CD14-positive monocyte (primary cell): ENCODE results near the gene SHISA6. TPM values are rescaled to one million over a fixed set of nuclear protein-coding genes. Genes with fewer than 3 reads are reported as not detected.

Source experiments
- DNase-seq, 3 donors: peaks; one replicate each; pipeline ENCODE4 v3.0.0-alpha.2; 2011 to 2022
- H2AFZ ChIP-seq: 2 replicates; pipeline ENCODE4 v1.6.0; 2012; ENCODE audit warnings: mild to moderate bottlenecking, low read depth, low read length, inconsistent platforms; ENCODE audit not compliant: insufficient read depth, poor library complexity, severe bottlenecking
- H3K27ac ChIP-seq, 2 donors: 1 replicate in 1 of 2; 2 replicates in 1 of 2; pipeline ENCODE4 v1.5.1; 2012 to 2013; ENCODE audit warnings: low read length in 2 of 2, control low read depth in 1 of 2, inconsistent platforms in 1 of 2, low read depth in 1 of 2, mild to moderate bottlenecking in 1 of 2
- H3K27me3 ChIP-seq, 2 donors: one replicate each; pipeline versions ENCODE4 v1.6.0 to v1.6.1; 2011 to 2013; ENCODE audit warnings: low read length in 2 of 2; ENCODE audit not compliant: control insufficient read depth in 2 of 2, insufficient read depth in 2 of 2
- H3K36me3 ChIP-seq, 2 donors: replicated peaks in 1 of 2; 1 replicate in 1 of 2; 2 replicates in 1 of 2; pipeline versions ENCODE4 v1.5.1 to v1.6.1; 2012 to 2013; ENCODE audit warnings: low read length in 2 of 2, control low read depth in 1 of 2, inconsistent platforms in 1 of 2, mild to moderate bottlenecking in 1 of 2; ENCODE audit not compliant: insufficient read depth in 2 of 2, control insufficient read depth in 1 of 2
- H3K4me1 ChIP-seq, 2 donors: 1 replicate in 1 of 2; 2 replicates in 1 of 2; pipeline versions ENCODE4 v1.5.1 to v1.6.1; 2012 to 2013; ENCODE audit warnings: low read length in 2 of 2, control low read depth in 1 of 2, inconsistent platforms in 1 of 2, mild to moderate bottlenecking in 1 of 2, moderate library complexity in 1 of 2; ENCODE audit not compliant: insufficient read depth in 2 of 2, control insufficient read depth in 1 of 2
- H3K4me2 ChIP-seq: replicated peaks from 2 replicates; pipeline ENCODE3; 2012; ENCODE audit warnings: low read length, moderate library complexity, mild to moderate bottlenecking; ENCODE audit not compliant: poor library complexity, severe bottlenecking; ENCODE audit errors: extremely low read depth
- H3K4me3 ChIP-seq, 3 experiments: fragments of 200-600 bp in 1 of 3; sonication (generic) in 1 of 3; replicated peaks in 1 of 3; 1 replicate in 2 of 3; 2 replicates in 1 of 3; pipeline ENCODE4 v1.5.1; 2011 to 2013; ENCODE audit warnings: low read length in 3 of 3, mild to moderate bottlenecking in 3 of 3, control low read depth in 2 of 3, low read depth in 2 of 3, inconsistent platforms in 1 of 3, moderate library complexity in 1 of 3
- H3K79me2 ChIP-seq: 2 replicates; pipeline ENCODE4 v1.6.0; 2012; ENCODE audit warnings: mild to moderate bottlenecking, control low read depth, inconsistent platforms, low read length, moderate library complexity; ENCODE audit not compliant: insufficient read depth
- H3K9ac ChIP-seq: 2 replicates; pipeline ENCODE4 v1.6.0; 2017; ENCODE audit warnings: low read length, mild to moderate bottlenecking; ENCODE audit not compliant: insufficient read depth, poor library complexity, severe bottlenecking
- H3K9me3 ChIP-seq, 2 donors: replicated peaks in 1 of 2; 1 replicate in 1 of 2; 2 replicates in 1 of 2; pipeline versions ENCODE4 v1.5.1 to v1.6.1; 2012 to 2013; ENCODE audit warnings: low read length in 2 of 2, control low read depth in 1 of 2; ENCODE audit not compliant: control insufficient read depth in 1 of 2, insufficient read depth in 1 of 2
- H4K20me1 ChIP-seq: 2 replicates; pipeline ENCODE4 v1.6.0; 2012; ENCODE audit warnings: mild to moderate bottlenecking, low read length, control low read depth, moderate library complexity; ENCODE audit not compliant: insufficient read depth
- H3K27ac Mint-ChIP-seq, 7 donors: one replicate each; pipeline ENCODE4 v1.8.0; 2020; ENCODE audit warnings: mild to moderate bottlenecking in 7 of 7, mixed read lengths in 7 of 7, moderate library complexity in 6 of 7, inconsistent platforms in 2 of 7
- H3K27me3 Mint-ChIP-seq, 3 donors: one replicate each; pipeline ENCODE4 v1.8.0; 2021 to 2022; ENCODE audit warnings: low read depth in 3 of 3, mild to moderate bottlenecking in 3 of 3, mixed read lengths in 3 of 3, moderate library complexity in 3 of 3, inconsistent platforms in 1 of 3
- H3K36me3 Mint-ChIP-seq, 2 donors: one replicate each; pipeline ENCODE4 v1.8.0; 2020; ENCODE audit warnings: mixed read lengths in 2 of 2, inconsistent platforms in 1 of 2, mild to moderate bottlenecking in 1 of 2
- H3K4me1 Mint-ChIP-seq: one replicate; pipeline ENCODE4 v1.8.0; 2020; ENCODE audit warnings: mild to moderate bottlenecking, mixed read lengths
- H3K4me3 Mint-ChIP-seq, 2 donors: one replicate each; pipeline ENCODE4 v1.8.0; 2020; ENCODE audit warnings: mild to moderate bottlenecking in 2 of 2, mixed read lengths in 2 of 2, moderate library complexity in 1 of 2
- H3K9me3 Mint-ChIP-seq, 7 donors: one replicate each; pipeline ENCODE4 v1.8.0; 2020 to 2022; ENCODE audit warnings: mixed read lengths in 7 of 7, mild to moderate bottlenecking in 6 of 7, moderate library complexity in 6 of 7, inconsistent platforms in 2 of 7
- WGBS: methylation state at CpG from one replicate; pipeline ENCODE4 v1.1.5; 2013; ENCODE audit warnings: missing lambda C conversion rate; ENCODE audit not compliant: insufficient coverage; 5-methylcytosine and 5-hydroxymethylcytosine counted together
- intact Hi-C, 2 donors: fragments of 100-400 bp; cut with micrococcal nuclease; formaldehyde crosslinking; loops; one replicate each; pipeline versions ENCODE4 v1.15.0 to v1.15.1; 2023
- polyA plus RNA-seq, 3 donors: library from polyadenylated mRNA; depleted of rRNA in 1 of 3; unstranded in 2 of 3; stranded (reverse) in 1 of 3; fragments of 300-500 nt in 2 of 3; fragments of >200 nt in 1 of 3; fragmentation: Illumina TruSeq in 2 of 3; gene quantifications; 1 replicate in 2 of 3; 2 replicates in 1 of 3; pipeline ENCODE4 v1.2.3, GENCODE V29; 2012 to 2021
- TF ChIP-seq, protein P1 (sequence below): fragments of 200-600 bp; IDR thresholded peaks from one replicate; pipeline ENCODE4 v1.8.0; 2022; ENCODE audit warnings: antibody characterized with exemption, mild to moderate bottlenecking

The SHISA6 gene
- polyA plus RNA-seq, 3 donors: not detected

DNA sequence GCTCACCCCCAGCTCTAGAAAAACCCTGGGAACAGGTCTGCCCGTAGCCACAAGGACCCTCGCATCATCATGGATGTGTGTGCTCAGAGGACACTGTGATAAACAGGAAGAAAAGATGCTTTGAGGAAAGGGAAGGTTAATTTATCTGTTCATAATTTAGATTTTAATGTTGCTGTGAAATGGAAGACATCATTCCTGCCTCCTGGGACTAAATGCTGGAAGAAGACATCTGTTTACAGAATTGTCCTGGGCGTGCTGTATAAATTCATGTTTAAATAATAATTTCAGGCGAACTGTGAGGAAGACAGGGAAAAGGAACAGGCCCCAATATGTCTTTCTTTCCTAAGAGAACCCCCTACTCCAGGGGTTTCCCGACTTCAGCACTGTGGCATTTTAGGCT is 112.6 kb downstream of the SHISA6 start:
- peaks cover 24 to 35% of the 10 kb centered on the region in 2 donors for H3K9me3 ChIP-seq
- no peaks in the 10 kb centered on the region for H3K36me3 ChIP-seq
- Mint-ChIP-seq H3K9me3 (peaks cover 0 to 16% (median 11%) of the 10 kb centered on the region in 7 donors), H3K27me3 (no peaks in the 10 kb centered on the region), H3K4me3 (no peak overlapping the region), H3K36me3 (no peaks in the 10 kb centered on the region), H3K27ac (no peak overlapping the region), H3K4me1 (no peaks in the 10 kb centered on the region)
- TF ChIP-seq, protein P1, sequence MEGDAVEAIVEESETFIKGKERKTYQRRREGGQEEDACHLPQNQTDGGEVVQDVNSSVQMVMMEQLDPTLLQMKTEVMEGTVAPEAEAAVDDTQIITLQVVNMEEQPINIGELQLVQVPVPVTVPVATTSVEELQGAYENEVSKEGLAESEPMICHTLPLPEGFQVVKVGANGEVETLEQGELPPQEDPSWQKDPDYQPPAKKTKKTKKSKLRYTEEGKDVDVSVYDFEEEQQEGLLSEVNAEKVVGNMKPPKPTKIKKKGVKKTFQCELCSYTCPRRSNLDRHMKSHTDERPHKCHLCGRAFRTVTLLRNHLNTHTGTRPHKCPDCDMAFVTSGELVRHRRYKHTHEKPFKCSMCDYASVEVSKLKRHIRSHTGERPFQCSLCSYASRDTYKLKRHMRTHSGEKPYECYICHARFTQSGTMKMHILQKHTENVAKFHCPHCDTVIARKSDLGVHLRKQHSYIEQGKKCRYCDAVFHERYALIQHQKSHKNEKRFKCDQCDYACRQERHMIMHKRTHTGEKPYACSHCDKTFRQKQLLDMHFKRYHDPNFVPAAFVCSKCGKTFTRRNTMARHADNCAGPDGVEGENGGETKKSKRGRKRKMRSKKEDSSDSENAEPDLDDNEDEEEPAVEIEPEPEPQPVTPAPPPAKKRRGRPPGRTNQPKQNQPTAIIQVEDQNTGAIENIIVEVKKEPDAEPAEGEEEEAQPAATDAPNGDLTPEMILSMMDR: no peak
- H3K27me3 ChIP-seq: no peaks in the 10 kb centered on the region
- no peaks in the 10 kb centered on the region for H4K20me1 ChIP-seq
- H3K4me3 ChIP-seq: no peak overlapping the region
- WGBS: no CpG with 5 or more reads among the region's 5 CpGs
- intact Hi-C loops: no loop called here
- DNase-seq: no peak
- H3K4me1 ChIP-seq: no peaks in the 10 kb centered on the region
- no peak overlapping the region for H3K4me2 ChIP-seq
- no peak overlapping the region for H2AFZ ChIP-seq
- H3K9ac ChIP-seq: no peak overlapping the region
- no peak overlapping the region for H3K27ac ChIP-seq
- H3K79me2 ChIP-seq: no peaks in the 10 kb centered on the region

DNA sequence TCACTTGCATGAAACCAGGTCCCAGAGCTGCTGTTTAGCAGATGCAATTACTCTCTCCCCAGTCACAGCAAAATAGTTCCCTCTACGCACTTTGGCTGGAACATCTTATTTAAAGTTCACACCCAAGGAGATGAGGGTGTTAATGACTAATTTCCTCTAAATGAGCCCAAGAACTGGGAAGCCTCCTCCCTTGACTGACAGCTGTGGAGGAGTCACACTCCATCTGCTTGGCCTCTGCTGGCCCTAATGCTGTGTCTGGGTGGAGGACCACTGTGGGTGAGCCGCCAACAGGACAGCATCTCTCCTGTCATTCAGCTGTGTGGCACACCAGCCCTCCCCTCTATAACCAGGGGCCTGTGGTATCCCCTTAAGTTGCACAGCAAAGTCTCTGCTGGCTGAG is 115.4 kb downstream of the SHISA6 start:
- DNase-seq: no peak
- Histone ChIP-seq H3K4me2 (no peak overlapping the region), H3K4me1 (no peaks in the 10 kb centered on the region), H3K27me3 (no peaks in the 10 kb centered on the region), H2AFZ (no peak overlapping the region), H3K9ac (no peak overlapping the region), H3K27ac (no peak overlapping the region), H3K36me3 (no peaks in the 10 kb centered on the region), H4K20me1 (no peaks in the 10 kb centered on the region), H3K4me3 (no peak overlapping the region), H3K9me3 (peaks cover 24 to 29% of the 10 kb centered on the region in 2 donors), H3K79me2 (no peaks in the 10 kb centered on the region)
- Mint-ChIP-seq H3K4me3 (no peak overlapping the region), H3K9me3 (peaks cover 0 to 17% (median 13%) of the 10 kb centered on the region in 7 donors), H3K36me3 (no peaks in the 10 kb centered on the region), H3K4me1 (no peaks in the 10 kb centered on the region), H3K27me3 (no peaks in the 10 kb centered on the region), H3K27ac (no peak overlapping the region)
- TF ChIP-seq, protein P1: no peak
- no CpG with 5 or more reads among the region's 2 CpGs for WGBS
- intact Hi-C loops: no loop called here
